ENCODE data around the gene SMCO4. TPM values are rescaled to one million over a fixed set of nuclear protein-coding genes. Genes with fewer than 3 reads are reported as not detected.
A peak's percentile ranks its signal among the peaks of the same experiment; 100 is the strongest.
"Not testable (repeated sequence)": the region's sequence is repeated elsewhere in the genome, so short reads cannot be mapped to it uniquely, and the experiment has no call there.

SMCO4 gene
- total RNA-seq, 3 donors from 2014 or later (not counting 1 experiment from before 2014, with no cell fraction given), result 2.7 to 4.6 (median 3.6) TPM

DNA sequence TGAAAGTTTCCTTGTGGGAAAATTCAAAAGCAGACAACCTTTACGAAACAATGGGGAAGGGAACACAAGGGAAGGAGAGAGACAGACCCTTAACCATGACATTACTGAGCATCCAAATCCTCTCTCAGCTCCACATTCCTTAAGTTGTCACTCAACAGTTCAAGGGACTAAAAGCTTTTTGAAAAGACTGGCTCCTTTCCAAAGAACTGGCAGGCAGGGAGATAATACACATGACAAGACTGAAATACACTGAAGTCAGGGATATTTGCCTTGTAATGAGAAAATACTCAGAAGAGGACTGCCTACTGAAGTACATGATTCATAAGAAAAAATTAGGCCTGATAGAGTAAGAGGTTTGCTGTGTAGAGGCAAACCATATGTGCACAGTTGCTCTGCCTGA lies 69.1 kb downstream of the SMCO4 start:
- Mint-ChIP-seq H3K27me3 (ENCODE audit: low read depth in 2 of 2) (no peaks in the 10 kb centered on the region), H3K4me1 (no peaks in the 10 kb centered on the region), H3K9me3 (no peaks in the 10 kb centered on the region), H3K27ac (no peak overlapping the region), H3K36me3 (no peaks in the 10 kb centered on the region), H3K4me3 (no peak overlapping the region)
- Histone ChIP-seq H3K27me3 (ENCODE audit: control insufficient read depth, insufficient read depth, low read length) (no peaks in the 10 kb centered on the region), H3K4me1 (ENCODE audit: control insufficient read depth, insufficient read depth, low read length) (no peaks in the 10 kb centered on the region), H3K27ac (ENCODE audit: low read length) (no peak overlapping the region), H3K4me3 (ENCODE audit: low read length) (no peak overlapping the region), H3K9me3 (ENCODE audit: control insufficient read depth, insufficient read depth, low read length) (no peaks in the 10 kb centered on the region), H3K36me3 (ENCODE audit: control insufficient read depth, insufficient read depth, low read length) (no peaks in the 10 kb centered on the region)
- ATAC-seq (no peak), DNase-seq (no peak)
- no CpG with 5 or more reads among the region's 1 CpG for WGBS (ENCODE audit: insufficient coverage)
- intact Hi-C loops (cut with micrococcal nuclease), result no loop called here
- TF ChIP-seq, protein P1, sequence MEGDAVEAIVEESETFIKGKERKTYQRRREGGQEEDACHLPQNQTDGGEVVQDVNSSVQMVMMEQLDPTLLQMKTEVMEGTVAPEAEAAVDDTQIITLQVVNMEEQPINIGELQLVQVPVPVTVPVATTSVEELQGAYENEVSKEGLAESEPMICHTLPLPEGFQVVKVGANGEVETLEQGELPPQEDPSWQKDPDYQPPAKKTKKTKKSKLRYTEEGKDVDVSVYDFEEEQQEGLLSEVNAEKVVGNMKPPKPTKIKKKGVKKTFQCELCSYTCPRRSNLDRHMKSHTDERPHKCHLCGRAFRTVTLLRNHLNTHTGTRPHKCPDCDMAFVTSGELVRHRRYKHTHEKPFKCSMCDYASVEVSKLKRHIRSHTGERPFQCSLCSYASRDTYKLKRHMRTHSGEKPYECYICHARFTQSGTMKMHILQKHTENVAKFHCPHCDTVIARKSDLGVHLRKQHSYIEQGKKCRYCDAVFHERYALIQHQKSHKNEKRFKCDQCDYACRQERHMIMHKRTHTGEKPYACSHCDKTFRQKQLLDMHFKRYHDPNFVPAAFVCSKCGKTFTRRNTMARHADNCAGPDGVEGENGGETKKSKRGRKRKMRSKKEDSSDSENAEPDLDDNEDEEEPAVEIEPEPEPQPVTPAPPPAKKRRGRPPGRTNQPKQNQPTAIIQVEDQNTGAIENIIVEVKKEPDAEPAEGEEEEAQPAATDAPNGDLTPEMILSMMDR (IDR thresholded peaks at IDR 0.05), result no peak

DNA sequence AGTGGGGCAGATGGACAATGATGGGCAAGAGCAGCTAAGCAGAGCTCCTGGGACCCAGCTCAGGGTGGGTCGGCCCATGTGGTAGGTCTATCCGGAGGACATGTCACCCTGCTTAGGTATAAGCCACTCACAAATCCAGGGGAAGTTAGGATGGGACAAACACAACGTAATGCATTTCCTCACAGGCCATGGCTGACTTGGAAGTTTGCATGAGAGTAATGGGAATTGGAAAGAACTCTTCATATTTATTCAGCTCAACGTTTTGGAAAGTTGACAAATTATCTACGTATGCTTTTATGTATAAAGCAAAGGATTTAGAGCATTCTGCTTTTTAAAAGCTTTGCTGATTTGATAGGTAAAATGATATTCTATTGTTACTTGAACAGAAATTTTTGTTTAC lies 74.9 kb downstream of the SMCO4 start:
- no peaks in the 10 kb centered on the region for H3K4me1 Mint-ChIP-seq

DNA sequence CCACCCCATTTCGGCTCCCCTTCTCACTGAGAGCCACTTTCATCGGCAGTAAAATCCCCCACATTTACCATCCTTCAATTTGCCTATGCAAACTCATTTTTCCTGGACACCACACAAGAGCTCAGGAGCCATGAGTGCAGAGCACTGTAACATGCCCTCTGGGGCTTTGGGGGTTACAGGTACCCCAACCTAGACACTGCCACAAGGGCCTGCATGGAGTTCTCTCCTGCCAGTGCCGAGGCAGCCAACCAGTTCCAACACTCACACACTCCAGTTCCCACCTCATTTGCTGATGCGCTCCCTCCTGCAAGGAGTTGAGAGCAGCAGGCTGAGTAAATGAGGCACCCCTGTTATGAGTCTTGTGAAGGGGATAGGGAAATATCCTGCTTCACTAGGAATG lies 76.1 kb downstream of the SMCO4 start:
- H3K4me1 Mint-ChIP-seq, result no peaks in the 10 kb centered on the region
- H3K36me3 ChIP-seq (ENCODE audit: control insufficient read depth, insufficient read depth, low read length), result no peaks in the 10 kb centered on the region
- H3K27ac ChIP-seq (ENCODE audit: low read length), result no peak overlapping the region
- H3K36me3 Mint-ChIP-seq, result no peaks in the 10 kb centered on the region
- no peaks in the 10 kb centered on the region for H3K27me3 ChIP-seq (ENCODE audit: control insufficient read depth, insufficient read depth, low read length)
- TF ChIP-seq, protein P1 (IDR thresholded peaks at IDR 0.05), result no peak
- H3K4me1 ChIP-seq (ENCODE audit: control insufficient read depth, insufficient read depth, low read length), result no peaks in the 10 kb centered on the region
- no peaks in the 10 kb centered on the region for H3K27me3 Mint-ChIP-seq (ENCODE audit: low read depth in 2 of 2)
- no peak overlapping the region for H3K4me3 Mint-ChIP-seq
- no peak overlapping the region for H3K27ac Mint-ChIP-seq
- ATAC-seq, result no peak
- intact Hi-C loops (cut with micrococcal nuclease), result no loop called here
- no peak for DNase-seq
- H3K9me3 ChIP-seq (ENCODE audit: control insufficient read depth, insufficient read depth, low read length), result no peaks in the 10 kb centered on the region
- H3K9me3 Mint-ChIP-seq, result peaks cover 0 to 2% of the 10 kb centered on the region in 2 donors
- no peak overlapping the region for H3K4me3 ChIP-seq (ENCODE audit: low read length)
- 94% methylated on average over 4 of the region's 4 CpGs for WGBS (ENCODE audit: insufficient coverage)

More for the DNA sequence above, 74.9 kb downstream of the SMCO4 start:
- no peak overlapping the region for H3K27ac ChIP-seq (ENCODE audit: low read length)
- no peak for ATAC-seq
- H3K4me3 ChIP-seq (ENCODE audit: low read length), result no peak overlapping the region
- 91% methylated on average over 5 of the region's 5 CpGs for WGBS (ENCODE audit: insufficient coverage)
- no peaks in the 10 kb centered on the region for H3K9me3 ChIP-seq (ENCODE audit: control insufficient read depth, insufficient read depth, low read length)
- Mint-ChIP-seq H3K27ac (no peak overlapping the region), H3K4me3 (no peak overlapping the region), H3K36me3 (no peaks in the 10 kb centered on the region), H3K9me3 (no peaks in the 10 kb centered on the region), H3K27me3 (ENCODE audit: low read depth in 2 of 2) (no peaks in the 10 kb centered on the region)
- no peaks in the 10 kb centered on the region for H3K36me3 ChIP-seq (ENCODE audit: control insufficient read depth, insufficient read depth, low read length)
- intact Hi-C loops (cut with micrococcal nuclease), result no loop called here
- no peaks in the 10 kb centered on the region for H3K4me1 ChIP-seq (ENCODE audit: control insufficient read depth, insufficient read depth, low read length)
- DNase-seq, result no peak
- TF ChIP-seq, protein P1 (IDR thresholded peaks at IDR 0.05), result no peak
- H3K27me3 ChIP-seq (ENCODE audit: control insufficient read depth, insufficient read depth, low read length), result no peaks in the 10 kb centered on the region

DNA sequence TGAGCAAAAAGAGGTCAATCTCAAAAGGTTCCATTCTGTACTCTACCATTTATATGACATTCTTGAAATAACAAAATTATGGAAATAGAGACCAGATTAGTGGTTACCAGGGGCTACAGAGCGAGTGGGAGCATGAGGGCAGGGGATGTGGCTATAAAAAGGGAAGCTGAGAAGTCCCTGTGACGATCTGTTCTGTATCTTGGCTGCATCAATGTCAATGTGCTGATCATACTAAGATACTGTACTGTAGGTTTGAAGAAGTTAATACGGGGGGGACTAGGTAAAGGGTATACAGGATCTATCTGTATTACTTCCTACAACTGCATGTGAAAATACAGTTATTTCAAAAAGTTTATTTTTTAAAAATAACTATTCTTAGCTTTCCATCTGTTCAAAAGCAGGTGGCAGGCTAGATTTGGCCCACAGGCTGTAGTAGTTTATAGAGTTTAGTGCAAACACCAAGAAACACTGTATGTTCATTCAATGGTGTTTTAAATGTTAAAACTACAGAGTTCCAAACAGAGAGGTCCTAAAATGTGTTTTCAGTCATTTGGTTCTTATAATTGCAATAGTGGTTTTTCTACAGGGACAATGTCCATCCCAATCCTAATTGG lies 78.2 kb downstream of the SMCO4 start:
- Histone ChIP-seq H3K27me3 (ENCODE audit: control insufficient read depth, insufficient read depth, low read length) (no peaks in the 10 kb centered on the region), H3K9me3 (ENCODE audit: control insufficient read depth, insufficient read depth, low read length) (no peaks in the 10 kb centered on the region), H3K27ac (ENCODE audit: low read length) (no peak overlapping the region), H3K4me3 (ENCODE audit: low read length) (no peak overlapping the region), H3K36me3 (ENCODE audit: control insufficient read depth, insufficient read depth, low read length) (no peaks in the 10 kb centered on the region), H3K4me1 (ENCODE audit: control insufficient read depth, insufficient read depth, low read length) (no peaks in the 10 kb centered on the region)
- Mint-ChIP-seq H3K9me3 (peaks cover 0 to 2% of the 10 kb centered on the region in 2 donors), H3K4me1 (no peaks in the 10 kb centered on the region), H3K27me3 (ENCODE audit: low read depth in 2 of 2) (no peaks in the 10 kb centered on the region), H3K27ac (no peak overlapping the region), H3K36me3 (no peaks in the 10 kb centered on the region), H3K4me3 (no peak overlapping the region)
- ATAC-seq (peak in 1 of 3 donors; percentile 84), DNase-seq (no peak)
- WGBS (ENCODE audit: insufficient coverage), result 20% methylated on average over 2 of the region's 3 CpGs
- intact Hi-C loops (cut with micrococcal nuclease), result no loop called here
- TF ChIP-seq, protein P1 (IDR thresholded peaks at IDR 0.05), result no peak

DNA sequence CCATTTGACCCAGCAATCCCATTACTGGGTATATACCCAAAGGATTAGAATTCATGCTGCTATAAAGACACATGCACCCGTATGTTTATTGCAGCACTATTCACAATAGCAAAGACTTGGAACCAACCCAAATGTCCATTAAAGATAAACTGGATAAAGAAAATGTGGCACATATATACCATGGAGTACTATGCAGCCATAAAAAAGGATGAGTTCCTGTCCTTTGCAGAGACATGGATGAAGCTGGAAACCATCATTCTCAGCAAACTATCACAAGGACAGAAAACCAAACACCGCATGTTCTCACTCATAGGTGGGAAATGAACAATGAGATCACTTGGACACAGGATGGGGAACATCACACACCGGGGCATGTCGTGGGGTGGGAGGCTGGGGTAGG lies 79.5 kb downstream of the SMCO4 start:
- H3K36me3 Mint-ChIP-seq; intact Hi-C loops (cut with micrococcal nuclease); H3K9me3 Mint-ChIP-seq; H3K27me3 ChIP-seq (ENCODE audit: control insufficient read depth, insufficient read depth, low read length); H3K4me1 Mint-ChIP-seq; H3K4me3 Mint-ChIP-seq; ATAC-seq; H3K27ac Mint-ChIP-seq; H3K4me1 ChIP-seq (ENCODE audit: control insufficient read depth, insufficient read depth, low read length); H3K9me3 ChIP-seq (ENCODE audit: control insufficient read depth, insufficient read depth, low read length); DNase-seq; H3K36me3 ChIP-seq (ENCODE audit: control insufficient read depth, insufficient read depth, low read length); H3K4me3 ChIP-seq (ENCODE audit: low read length); H3K27me3 Mint-ChIP-seq (ENCODE audit: low read depth in 2 of 2); H3K27ac ChIP-seq (ENCODE audit: low read length): not testable (repeated sequence)
- WGBS (ENCODE audit: insufficient coverage), result 100% methylated on average over 3 of the region's 4 CpGs
